K562 (cell line): ENCODE data around the gene TRMT1. TPM values are rescaled to one million over a fixed set of nuclear protein-coding genes. Genes with fewer than 3 reads are reported as not detected.

Experiments
- AFF4 ChIP-seq: sonication (generic); formaldehyde crosslinking; IDR thresholded peaks from 2 replicates; pipeline ENCODE4 v1.8.0; 2023; ENCODE audit warnings: mild to moderate bottlenecking, missing genetic modification reagents
- BCLAF1 ChIP-seq, 2 experiments: fragments of 450-650 bp in 1 of 2; IDR thresholded peaks; 2 replicates each; pipeline ENCODE4 v1.6.1; 2011 to 2017; ENCODE audit warnings: low read depth in 2 of 2, antibody characterized with exemption in 1 of 2, borderline replicate concordance in 1 of 2, low read length in 1 of 2, mild to moderate bottlenecking in 1 of 2, mixed read lengths in 1 of 2; ENCODE audit not compliant: control insufficient read depth in 1 of 2
- CBX3 ChIP-seq, 2 experiments: IDR thresholded peaks; 1 replicate in 1 of 2; 2 replicates in 1 of 2; pipeline ENCODE4 v1.6.1; 2012; ENCODE audit warnings: inconsistent platforms in 2 of 2, low read length in 2 of 2, borderline replicate concordance in 1 of 2, control low read depth in 1 of 2
- CBX5 ChIP-seq: IDR thresholded peaks from 2 replicates; pipeline ENCODE4 v1.6.1; 2014; ENCODE audit warnings: low read depth, borderline replicate concordance
- E4F1 ChIP-seq: fragments of 250-450 bp; sonication (Bioruptor Pico); IDR thresholded peaks from 2 replicates; pipeline ENCODE4 v1.5.0; 2021; ENCODE audit warnings: mild to moderate bottlenecking, borderline replicate concordance
- FOXM1 ChIP-seq, 2 experiments: fragments of 450-650 bp in 1 of 2; sonication (generic) in 1 of 2; formaldehyde crosslinking in 1 of 2; IDR thresholded peaks; 2 replicates each; pipeline versions ENCODE4 v1.6.1 to v1.9.0; 2017 to 2022; ENCODE audit warnings: low read depth in 2 of 2, mild to moderate bottlenecking in 2 of 2, missing genetic modification reagents in 1 of 2, moderate library complexity in 1 of 2
- GTF2E2 ChIP-seq: fragments of 200-800 bp; sonication (Bioruptor generic); IDR thresholded peaks from 2 replicates; pipeline ENCODE4 v1.6.1; 2016; ENCODE audit warnings: missing genetic modification characterization, missing compliant biosample characterization
- HNRNPK ChIP-seq: fragments of 200-400 bp; formaldehyde crosslinking; IDR thresholded peaks from one replicate; pipeline ENCODE4 v1.6.1; 2018; ENCODE audit warnings: mild to moderate bottlenecking, low read depth, low read length; ENCODE audit not compliant: poor library complexity, severe bottlenecking
- KDM2B ChIP-seq: fragments of 250-450 bp; sonication (Bioruptor Pico); IDR thresholded peaks from 2 replicates; pipeline ENCODE4 v1.8.0; 2021; ENCODE audit warnings: mild to moderate bottlenecking, moderate library complexity
- PHB2 ChIP-seq: fragments of 450-650 bp; IDR thresholded peaks from 2 replicates; pipeline ENCODE4 v1.6.1; 2017; ENCODE audit warnings: low read depth
- SPI1 ChIP-seq: IDR thresholded peaks from 2 replicates; pipeline ENCODE4 v1.6.1; 2011; ENCODE audit warnings: low read depth, low read length, control low read depth, borderline replicate concordance
- XRCC5 ChIP-seq: fragments of 200-400 bp; formaldehyde crosslinking; IDR thresholded peaks from 2 replicates; pipeline ENCODE4 v1.6.1; 2017; ENCODE audit warnings: low read depth, mild to moderate bottlenecking, low read length
- ZKSCAN8 ChIP-seq: fragments of 200-800 bp; sonication (Bioruptor generic); IDR thresholded peaks from 2 replicates; pipeline ENCODE4 v1.6.1; 2016; ENCODE audit warnings: missing genetic modification characterization, missing compliant biosample characterization
- ZNF143 ChIP-seq: sonication (generic); formaldehyde crosslinking; IDR thresholded peaks from 2 replicates; pipeline ENCODE4 v1.9.0; 2022; ENCODE audit warnings: mild to moderate bottlenecking, missing genetic modification reagents
- ZNF165 ChIP-seq: fragments of 250-450 bp; sonication (Bioruptor Pico); IDR thresholded peaks from 2 replicates; pipeline ENCODE4 v1.4.0; 2020; ENCODE audit warnings: borderline replicate concordance
- ZNF41 ChIP-seq: fragments of 250-450 bp; sonication (Bioruptor Pico); conservative IDR thresholded peaks from 2 replicates; pipeline ENCODE4 v1.4.0; 2020; ENCODE audit warnings: mild to moderate bottlenecking
- polyA plus RNA-seq, 8 experiments: library from polyadenylated mRNA; depleted of rRNA in 4 of 8; stranded (reverse) in 5 of 8; unstranded in 3 of 8; fragments of >200 nt; fragmentation: Nextera tagmentation in 2 of 8; fragmentation: Illumina TruSeq in 1 of 8; extraction: Ambion mirVana in 2 of 8; extraction: Trizol in 1 of 8; gene quantifications; 2 replicates each; pipeline versions ENCODE4 v1.2.1 to v1.2.3, GENCODE V29; 2011 to 2014; ENCODE audit warnings: inconsistent platforms in 1 of 8, missing spikeins in 1 of 8
- total RNA-seq, 7 experiments: library from RNA; depleted of rRNA in 6 of 7; stranded (reverse); fragments of >200 nt in 6 of 7; fragmentation: Illumina TruSeq in 2 of 7; extraction: Trizol in 2 of 7; gene quantifications; 2 replicates each; pipeline versions ENCODE4 v1.2.1 to v1.2.3, GENCODE V29; 2011 to 2021; ENCODE audit warnings: low replicate concordance in 1 of 7

The TRMT1 gene
- total and polyA plus RNA-seq, 9 of the 15 experiments (the other 6 are each of a cell fraction or from before 2014, with no cell fraction given), result 5.8 to 158 (median 54.3) TPM

- TF ChIP-seq E4F1 (CRISPR knock-in tag) (no peak), GTF2E2 (tag) (peak; percentile 92), AFF4 (CRISPR knock-in tag) (peak; percentile 82), ZNF41 (CRISPR knock-in tag) (peak; percentile 62), FOXM1 (IDR thresholded peaks at IDR 0.05; ENCODE audit: low read depth) (peak; percentile 93), FOXM1 (CRISPR knock-in tag; IDR thresholded peaks at IDR 0.05; ENCODE audit: low read depth) (0 out of 2 replicates have a peak, but pooled peaks have one; percentile 78), ZNF143 (no peak), PHB2 (peak; percentile 94), XRCC5 (no peak), CBX3 (IDR thresholded peaks at IDR 0.05; ENCODE audit: borderline replicate concordance in 1 of 2, low read length in 2 of 2) (peak in 1 of 2 experiments; percentile 42; a peak in 1 of 3 replicates), CBX5 (0 out of 2 replicates have a peak, but pooled peaks have one; percentile 14), HNRNPK (peak; percentile 45), KDM2B (CRISPR knock-in tag) (peak; percentile 26; the same call in 1 of the 2 replicates), ZNF165 (CRISPR knock-in tag) (peak; percentile 71; the same call in 1 of the 2 replicates), BCLAF1 (IDR thresholded peaks at IDR 0.05; ENCODE audit: borderline replicate concordance in 1 of 2, control insufficient read depth in 1 of 2, low read depth in 2 of 2, low read length in 1 of 2) (0 out of 4 replicates have a peak, but pooled peaks of 1 of the 2 experiments have one; percentile 69), SPI1 (peak; percentile 99), ZKSCAN8 (CRISPR knock-in tag) (peak; percentile 60; the same call in 1 of the 2 replicates)
These were observed 13.6 kb downstream of the TRMT1 start, which contains the start of gene LYL1 (continued) for GRCh38 chr19:13102666-13103580.
